GM18526 (cell line): ENCODE results near the gene MAST4.

ENCODE experiments used
- POLR2A ChIP-seq: IDR thresholded peaks from 3 replicates; pipeline ENCODE4 v1.6.1; 2011; ENCODE audit not compliant: insufficient read length; ENCODE audit errors: extremely low read depth

MAST4 gene

DNA sequence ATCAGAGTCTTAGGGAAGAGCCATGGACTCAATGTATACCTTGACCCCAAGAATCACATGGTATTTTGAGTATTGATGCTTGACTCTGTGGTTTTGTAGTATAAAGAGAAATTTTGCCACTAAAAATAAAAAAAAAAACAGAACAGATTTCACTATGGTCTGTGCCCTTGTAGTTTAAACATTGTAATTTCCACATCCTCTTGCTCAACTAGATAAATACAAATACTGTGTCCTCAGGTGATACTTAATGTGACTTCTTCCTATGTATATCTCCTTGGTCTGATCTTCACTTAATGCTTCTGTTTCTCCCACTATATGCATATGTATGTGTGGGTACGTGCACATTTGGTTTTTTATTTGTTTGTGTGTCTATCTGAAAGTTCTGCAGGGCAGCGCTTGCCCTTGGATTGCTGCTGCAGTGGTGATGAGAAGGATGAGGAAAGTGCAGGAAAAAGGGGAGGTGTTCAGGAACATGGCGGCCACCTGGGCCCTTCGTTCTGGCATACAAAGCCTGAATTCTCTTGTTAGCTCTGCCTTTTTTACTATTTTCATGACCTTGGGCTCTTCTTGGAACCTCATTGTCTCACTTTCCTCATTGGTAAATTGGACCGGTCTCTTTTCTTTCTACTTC is 222.2 kb downstream of the MAST4 start:
- no peak for TF ChIP-seq POLR2A

DNA sequence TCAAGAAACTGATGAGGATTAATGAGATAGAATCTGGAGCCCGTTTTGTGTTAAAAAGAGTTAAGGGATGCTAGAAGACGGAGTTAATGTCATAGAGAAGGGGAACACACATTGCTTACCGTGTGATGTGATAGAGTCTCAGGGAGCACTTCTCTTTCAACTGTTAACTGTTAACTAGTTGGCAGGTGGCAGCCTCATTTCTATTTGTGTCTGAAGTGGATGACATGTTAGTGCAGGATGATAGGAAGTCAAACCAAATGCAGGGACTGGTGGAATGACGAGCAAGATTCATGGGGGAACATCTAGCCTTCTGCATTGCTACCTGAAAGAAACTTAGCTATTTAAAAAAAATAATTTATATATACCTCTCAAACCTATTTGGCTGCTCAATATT is 222.7 kb downstream of the MAST4 start:
- TF ChIP-seq POLR2A, result no peak

DNA sequence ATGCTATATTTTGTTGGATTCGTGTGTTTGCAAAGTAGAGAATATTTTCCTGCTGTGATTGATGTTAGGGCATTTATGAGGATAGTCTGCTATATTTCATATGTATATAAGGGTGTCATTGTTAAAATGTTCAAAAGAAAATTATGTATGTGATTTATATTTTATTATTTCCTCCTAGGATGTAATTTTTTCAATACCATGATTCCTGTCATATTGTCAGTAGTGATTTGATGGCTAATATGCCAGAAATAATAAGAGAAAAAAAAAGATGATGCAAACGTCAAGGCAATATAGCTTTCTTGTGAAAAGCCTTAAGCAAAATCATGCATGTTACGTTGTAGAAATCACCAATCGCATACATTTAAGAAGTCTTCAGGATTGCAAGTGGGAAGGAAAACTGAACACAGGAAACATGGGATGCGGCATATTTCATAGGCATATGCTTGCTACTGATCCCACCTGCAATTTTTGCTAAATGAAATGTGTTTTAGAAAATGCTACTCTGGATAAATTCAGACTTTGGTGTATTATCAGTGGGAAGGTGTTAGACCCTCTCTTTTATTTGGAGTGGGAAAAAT is 224.5 kb downstream of the MAST4 start:
- no peak for TF ChIP-seq POLR2A

DNA sequence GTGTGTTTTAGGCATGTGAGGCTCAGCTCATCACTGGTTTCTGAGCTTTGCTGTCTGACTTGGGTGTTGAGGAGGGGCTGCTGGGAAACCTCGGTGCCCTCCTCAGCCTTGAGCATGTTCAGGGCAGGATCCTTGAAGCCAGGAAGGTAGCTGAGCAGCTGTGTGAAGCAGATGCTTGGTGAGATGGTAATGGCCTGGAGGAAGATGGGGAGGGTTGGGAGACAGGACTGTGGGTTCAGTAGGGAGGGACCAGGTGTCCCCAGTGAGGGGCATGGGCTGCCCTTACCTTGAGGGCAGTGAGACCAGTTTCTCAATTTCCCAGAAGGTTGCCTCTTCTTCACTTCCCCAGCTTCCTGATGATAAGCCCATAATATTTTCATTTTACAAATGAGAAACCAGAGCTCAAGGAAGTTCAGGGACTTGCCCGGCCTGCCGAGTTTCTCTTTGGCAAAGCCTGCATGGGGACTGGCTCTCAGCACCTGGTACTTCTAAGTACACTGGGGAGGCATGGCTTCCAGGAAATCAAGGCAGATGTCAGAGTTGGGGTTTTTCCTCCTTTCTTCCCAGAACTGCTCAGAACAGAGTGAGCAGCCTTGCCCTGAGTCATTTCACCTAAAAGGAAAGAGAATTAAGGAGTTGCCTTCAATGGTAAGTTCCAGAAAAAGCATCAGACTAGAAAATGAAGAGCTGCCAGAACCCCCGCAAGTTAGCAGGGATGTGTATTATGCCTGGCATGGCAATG is 225.7 kb downstream of the MAST4 start:
- TF ChIP-seq POLR2A, result no peak

DNA sequence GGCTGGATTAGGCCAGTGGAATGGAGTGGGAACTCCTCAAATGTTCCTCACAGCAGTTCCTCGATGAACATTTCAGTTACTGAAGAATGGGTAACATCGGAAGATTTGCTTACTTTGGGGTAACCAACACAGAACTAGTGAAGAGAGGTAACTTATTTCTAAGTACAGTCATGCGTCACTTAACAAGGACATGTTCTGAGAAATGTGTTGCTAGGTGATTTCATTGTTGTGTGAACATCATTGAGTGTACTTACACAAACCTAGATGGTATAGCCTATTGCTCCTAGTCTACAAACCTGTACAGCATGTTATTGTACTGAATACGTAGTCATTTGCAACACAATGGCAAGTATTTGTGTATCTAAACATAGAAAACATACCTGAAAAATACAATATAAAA is 228.3 kb downstream of the MAST4 start:
- no peak for TF ChIP-seq POLR2A

DNA sequence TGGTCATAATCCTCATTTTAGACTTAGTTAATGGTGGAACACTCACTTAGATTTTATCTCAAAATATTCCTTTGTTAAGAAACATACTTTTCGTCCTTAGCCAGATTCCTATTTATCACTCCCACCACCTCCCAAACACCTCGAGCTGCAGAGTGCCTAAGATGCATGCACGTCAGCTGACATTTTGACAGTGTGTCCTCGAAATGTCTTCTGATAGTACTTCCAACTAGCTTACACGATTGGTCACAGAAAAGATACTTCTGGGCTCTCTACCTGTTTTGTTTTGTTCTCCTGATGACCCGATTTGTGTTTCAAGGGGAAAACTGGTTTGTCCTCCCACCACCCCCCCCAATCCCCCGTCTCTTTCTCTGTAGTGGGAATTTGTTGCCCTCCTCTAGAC is 230.1 kb downstream of the MAST4 start:
- no peak for TF ChIP-seq POLR2A

DNA sequence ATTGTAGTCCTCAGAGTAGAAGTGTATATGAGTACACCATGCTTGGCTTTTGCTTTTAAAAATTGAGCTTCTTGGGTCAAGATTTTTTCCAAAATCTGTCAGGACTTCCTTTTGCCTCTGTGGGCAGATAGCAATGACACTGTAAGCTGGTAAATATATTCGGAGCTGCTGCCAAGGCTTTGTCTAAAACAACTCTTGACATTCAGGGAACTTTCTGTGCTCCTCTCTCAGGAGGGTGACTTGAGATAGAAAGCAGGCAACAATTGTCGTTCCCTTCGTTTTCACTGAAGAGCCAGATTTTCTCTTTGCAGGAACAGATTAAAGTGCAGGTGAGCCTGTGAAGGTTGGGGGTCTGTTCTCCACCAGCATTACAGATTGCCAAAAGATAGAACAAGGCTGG is 230.5 kb downstream of the MAST4 start:
- no peak for TF ChIP-seq POLR2A

DNA sequence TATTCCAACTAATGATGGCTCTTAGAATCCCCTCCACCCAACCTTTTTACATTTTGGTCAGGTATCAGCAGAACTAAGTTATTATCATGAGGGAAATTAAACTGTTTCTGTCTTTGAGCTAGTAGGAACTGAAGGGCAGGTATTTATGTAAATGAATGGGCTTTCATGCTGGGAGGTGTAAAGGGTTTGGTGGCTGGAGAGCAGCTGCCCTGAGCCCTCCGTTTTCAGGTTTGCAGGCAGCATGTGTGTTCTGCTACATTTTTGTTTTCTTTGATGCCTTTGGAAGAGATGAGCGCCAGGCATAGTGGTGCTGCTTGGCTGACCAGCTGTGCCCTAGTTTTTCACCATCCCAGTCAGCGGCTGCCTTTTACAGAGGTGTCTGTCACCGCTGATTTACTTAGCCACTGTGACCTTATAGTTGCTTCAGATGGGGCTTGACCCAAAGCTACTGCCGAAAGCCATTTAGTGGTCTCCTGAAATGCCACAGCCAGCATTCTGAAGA is 231.9 kb downstream of the MAST4 start:
- TF ChIP-seq POLR2A, result no peak

DNA sequence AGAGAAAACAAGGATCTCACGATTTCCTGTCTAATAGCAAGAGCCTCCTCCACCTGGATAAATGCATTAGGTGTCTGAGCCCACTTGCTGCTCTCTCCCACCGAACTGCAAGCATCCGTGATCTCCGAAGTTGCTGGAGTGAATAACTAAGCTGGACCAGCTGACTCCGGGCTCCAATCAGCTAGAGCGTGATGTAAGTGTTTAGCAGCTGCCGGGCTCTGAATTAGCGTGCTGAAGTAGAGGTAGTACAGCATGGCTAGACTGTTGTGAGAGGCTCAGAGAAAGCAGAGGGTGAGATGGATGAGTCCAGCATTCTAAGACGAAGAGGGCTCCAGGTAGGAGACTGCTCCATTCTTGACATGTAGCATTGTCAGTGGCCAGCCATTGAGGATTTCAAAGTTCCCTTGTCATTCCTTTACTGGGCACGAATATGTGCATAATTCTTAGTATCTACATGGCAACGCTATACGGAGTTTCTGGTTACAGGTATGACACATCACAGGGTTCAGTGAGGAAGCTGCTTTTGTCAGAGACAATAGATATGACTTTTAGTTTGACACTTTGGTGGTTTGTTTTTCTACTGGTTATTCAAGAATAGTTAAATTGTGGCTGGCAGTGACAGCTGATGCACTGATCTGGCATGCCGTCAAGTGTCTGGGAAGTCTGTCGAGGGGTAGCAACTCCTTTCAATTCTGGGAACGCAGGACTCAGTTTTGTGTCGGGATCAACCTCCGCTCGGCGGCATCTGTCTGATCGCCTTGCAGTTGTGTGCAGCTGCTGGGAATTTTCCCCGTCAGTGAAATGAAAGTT is 232.6 kb downstream of the MAST4 start:
- no peak for TF ChIP-seq POLR2A

DNA sequence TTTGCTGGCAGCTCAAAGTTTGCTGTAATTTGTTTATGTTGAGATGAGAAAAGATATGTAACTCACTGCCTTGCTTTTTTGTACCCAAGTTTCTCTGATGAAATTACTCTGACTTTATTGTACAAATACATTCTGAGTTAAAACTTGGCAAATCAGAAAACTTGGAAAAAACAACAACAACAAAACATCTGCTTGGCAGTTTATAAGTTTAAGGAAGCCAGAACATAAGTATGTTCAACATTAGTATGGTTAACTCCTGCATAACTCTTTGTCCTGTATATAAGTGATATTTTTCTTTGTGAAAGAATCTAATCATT is 233.1 kb downstream of the MAST4 start:
- no peak for TF ChIP-seq POLR2A

DNA sequence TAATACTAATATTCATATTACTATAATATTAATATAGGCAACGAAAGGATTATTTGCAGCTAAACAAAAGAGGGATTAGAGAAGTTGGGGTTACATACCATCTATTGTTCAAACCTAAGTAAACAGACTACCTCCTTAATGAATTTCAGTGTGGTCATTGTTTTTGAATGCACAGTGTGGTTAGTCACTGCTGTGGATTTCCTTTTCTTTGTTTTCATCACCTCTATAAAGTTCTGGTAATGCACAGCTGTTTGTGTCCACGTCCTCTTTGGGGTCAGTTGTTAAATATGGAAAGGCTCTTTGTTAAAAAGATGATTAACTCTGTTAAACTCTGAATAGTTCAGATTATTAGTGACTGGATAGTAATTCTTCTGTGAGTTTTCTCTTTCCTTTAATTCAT is 233.6 kb downstream of the MAST4 start:
- no peak for TF ChIP-seq POLR2A

DNA sequence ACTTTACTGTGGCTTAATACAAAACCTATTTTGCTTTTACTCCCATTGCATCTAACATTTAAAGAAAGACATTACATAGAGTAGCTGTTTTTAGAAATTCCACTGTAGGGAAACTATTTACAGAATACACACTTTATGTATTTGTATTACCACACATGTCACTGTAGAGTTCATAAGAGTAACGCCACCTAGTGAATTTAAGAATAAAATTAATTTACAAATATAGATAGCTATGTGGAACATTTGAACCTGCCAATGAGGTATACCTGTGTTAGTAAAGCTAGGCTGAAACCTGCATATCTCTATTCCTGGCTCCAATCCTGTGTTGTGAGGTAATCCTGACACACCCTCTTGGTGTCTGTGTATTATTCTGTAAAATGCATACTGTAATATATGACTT is 234.4 kb downstream of the MAST4 start:
- TF ChIP-seq POLR2A, result no peak

DNA sequence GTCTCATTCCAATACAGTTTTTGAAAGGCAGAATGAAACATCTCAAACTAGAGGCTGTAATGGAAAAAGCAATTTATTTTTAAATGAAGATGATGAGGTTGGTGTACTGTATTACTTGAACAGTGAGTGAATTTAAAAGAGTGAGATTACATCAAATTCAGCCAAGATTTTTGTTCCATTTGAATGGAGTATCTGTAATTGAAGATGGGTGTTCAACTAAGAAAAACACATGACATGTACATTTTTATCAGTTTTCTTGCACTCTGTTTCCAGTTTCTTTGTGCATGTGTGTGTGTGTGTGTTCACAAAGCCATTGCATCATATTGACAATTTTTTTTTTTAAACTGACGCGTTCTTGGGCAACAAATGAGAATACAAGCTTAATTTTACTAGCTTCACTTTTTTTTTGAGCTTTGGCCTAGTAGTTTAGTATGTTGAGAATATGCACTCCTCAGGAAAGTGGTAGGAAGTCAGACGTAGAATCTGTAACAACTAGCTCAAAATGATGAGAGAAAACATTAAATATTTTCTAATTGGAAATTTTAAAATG is 243.5 kb downstream of the MAST4 start:
- TF ChIP-seq POLR2A, result no peak

DNA sequence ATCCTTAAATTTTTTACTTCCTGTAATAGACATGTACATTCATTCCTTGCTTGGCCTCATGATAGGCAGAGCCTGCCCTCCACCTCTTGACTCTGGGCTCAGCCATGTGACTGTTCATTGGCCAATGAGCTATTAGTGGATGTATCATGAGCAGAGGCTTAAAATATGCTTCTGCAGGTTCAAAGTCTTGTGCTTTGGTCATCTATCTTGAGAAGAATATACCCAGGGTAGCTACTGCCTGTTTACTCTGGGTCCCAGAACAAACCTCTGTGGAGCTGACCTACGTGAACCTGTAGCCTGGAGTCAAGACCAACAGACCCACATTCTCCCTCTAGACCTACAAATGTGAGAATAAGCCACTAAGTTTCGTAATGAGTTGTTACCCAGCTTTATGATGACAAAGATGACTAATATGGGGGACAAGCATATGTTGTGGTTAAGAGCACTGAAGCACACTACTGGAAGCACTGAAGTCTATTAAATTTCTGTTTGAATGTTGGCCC is 244.4 kb downstream of the MAST4 start:
- TF ChIP-seq POLR2A, result no peak

DNA sequence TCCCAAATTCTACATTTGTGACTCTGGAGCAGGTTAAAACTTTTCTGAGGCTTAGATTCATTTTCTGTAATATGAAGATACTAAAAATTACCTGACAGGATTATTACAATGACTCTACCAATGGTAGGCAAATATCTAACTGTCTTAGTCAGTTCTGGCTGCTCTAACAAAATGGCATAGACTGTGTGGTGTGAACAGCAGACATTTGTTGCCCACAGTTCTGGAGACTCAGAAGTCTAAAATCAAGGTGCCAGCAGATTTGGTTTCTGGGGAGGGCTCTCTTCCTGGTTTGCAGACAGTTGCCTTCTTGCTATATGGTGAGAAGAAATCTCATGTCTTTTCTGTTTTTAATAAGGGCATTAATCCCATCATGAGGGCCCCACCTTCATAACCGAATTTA is 245.1 kb downstream of the MAST4 start:
- no peak for TF ChIP-seq POLR2A

DNA sequence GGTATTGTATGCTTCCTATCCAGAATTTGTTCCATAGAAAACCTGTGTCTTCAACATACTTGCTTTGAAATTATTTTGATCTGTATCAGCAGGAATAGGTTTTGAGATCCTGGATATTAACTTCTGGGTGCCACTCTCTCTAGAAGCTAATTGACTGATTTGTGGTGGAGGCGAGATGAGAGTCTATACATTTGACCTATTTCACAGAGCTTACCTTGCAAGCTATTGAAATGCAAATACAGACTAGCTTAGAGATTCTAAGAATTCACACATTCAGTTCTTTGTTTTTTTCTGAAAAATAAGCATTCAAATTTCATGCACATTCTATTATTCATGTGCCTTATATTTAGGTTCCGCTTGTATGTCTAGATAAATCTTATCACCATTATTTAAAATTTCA is 246.3 kb downstream of the MAST4 start:
- TF ChIP-seq POLR2A, result no peak

DNA sequence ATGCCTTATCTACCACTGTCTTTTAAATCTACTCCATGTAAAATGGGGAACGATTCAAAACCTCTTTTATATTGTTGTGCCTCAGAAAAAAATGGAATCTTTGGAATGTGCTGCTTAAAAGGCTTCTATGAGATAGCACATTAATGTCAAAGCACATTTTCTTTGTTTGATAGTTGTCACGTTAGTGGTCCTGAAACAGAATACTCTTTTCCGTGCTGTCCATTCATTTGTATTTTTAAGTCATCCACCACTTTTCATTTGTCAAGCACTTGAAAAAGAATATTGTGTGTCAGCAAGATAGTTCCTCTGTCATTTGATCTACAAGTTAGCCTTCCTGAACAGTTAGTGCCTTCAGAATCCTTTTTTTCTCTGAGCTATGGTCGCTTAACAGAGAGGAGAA is 246.9 kb downstream of the MAST4 start:
- no peak for TF ChIP-seq POLR2A
